Measurements from ENCODE around the gene NAGS. TPM values are rescaled to one million over a fixed set of nuclear protein-coding genes. Genes with fewer than 3 reads are reported as not detected.
"Not testable (repeated sequence)": the region's sequence is repeated elsewhere in the genome, so short reads cannot be mapped to it uniquely, and the experiment has no call there.

NAGS gene
- 0.51 TPM for polyA plus RNA-seq (2012; ENCODE audit: low read depth, missing spikeins)

GRCh38 chr17:44004077-44004760, at the start of gene NAGS:
NAGS (plus strand) TSS chr17:44004622; CDS start chr17:44004664, 42 bp downstream.
- TF ChIP-seq POLR2A (IDR thresholded peaks at IDR 0.05; ENCODE audit: low read depth, low read length) (no peak), SPI1 (IDR thresholded peaks at IDR 0.05; ENCODE audit: low read depth, low read length) (no peak), TAF1 (IDR thresholded peaks at IDR 0.05; ENCODE audit: low read depth, low read length) (no peak), POLR2AphosphoS5 (IDR thresholded peaks at IDR 0.05; ENCODE audit: low read depth, low read length) (no peak), POU2F2 (IDR thresholded peaks at IDR 0.05; ENCODE audit: low read depth, low read length) (no peak), PAX5 (IDR thresholded peaks at IDR 0.05; ENCODE audit: insufficient read depth, low read length, severe bottlenecking) (no peak)
- FAIRE-seq (no peak), DNase-seq (ENCODE audit: insufficient read length, low spot score) (no peak)

DNA sequence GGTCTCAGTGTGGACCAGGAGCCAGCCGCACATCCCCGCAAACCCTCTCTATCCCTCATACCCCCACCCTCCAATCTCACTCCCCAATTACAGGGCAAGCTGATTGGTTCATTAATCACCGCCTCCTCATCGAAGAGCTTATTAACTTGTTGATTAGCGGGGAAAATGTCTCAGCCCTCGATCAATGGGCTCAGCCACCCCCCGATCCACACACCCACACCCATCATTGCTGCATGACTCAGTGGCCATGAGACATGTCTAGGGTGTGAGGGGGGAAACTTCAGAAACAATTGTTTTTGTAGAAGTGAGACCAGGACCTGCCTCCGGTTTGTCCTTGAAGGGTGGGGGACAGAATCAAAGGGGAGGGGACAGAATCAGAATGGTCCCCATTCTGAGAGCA, 48.2 kb upstream of the NAGS start:
- FAIRE-seq (no peak), DNase-seq (ENCODE audit: insufficient read length, low spot score) (no peak)
- TF ChIP-seq SPI1 (IDR thresholded peaks at IDR 0.05; ENCODE audit: low read depth, low read length) (no peak), POU2F2 (IDR thresholded peaks at IDR 0.05; ENCODE audit: low read depth, low read length) (no peak), POLR2A (IDR thresholded peaks at IDR 0.05; ENCODE audit: low read depth, low read length) (no peak), PAX5 (IDR thresholded peaks at IDR 0.05; ENCODE audit: insufficient read depth, low read length, severe bottlenecking) (no peak), TAF1 (IDR thresholded peaks at IDR 0.05; ENCODE audit: low read depth, low read length) (no peak), POLR2AphosphoS5 (IDR thresholded peaks at IDR 0.05; ENCODE audit: low read depth, low read length) (no peak)

DNA sequence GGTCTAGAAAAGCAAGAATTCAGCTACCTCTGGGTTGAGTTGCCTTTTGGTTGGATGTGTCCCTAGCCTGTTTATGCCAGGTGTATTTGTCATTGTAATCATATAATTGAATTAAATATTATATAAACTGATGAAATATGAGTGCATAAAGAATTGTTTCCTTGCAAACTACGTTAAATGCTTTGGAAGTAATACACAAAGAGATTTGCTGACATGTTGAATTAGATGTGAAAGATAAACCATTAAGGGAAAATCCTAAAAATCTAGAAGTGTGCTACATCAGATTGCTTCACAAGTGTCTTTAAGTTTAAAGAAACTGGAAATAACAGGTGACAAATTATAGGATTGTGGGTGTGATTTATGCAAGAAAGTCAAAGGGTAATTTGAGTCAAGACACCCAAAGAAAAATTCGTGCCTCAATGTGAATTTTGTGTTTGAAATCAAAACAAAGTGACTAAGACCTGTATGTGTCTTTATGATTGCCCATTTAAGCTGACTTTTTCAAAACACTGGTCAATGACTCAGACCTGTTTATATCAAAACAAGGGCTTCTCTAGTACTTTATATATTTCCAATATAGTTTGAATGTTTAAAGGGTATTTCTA, 45.6 kb upstream of the NAGS start:
- FAIRE-seq, result no peak
- no peak for DNase-seq (ENCODE audit: insufficient read length, low spot score)
- TF ChIP-seq PAX5 (IDR thresholded peaks at IDR 0.05; ENCODE audit: insufficient read depth, low read length, severe bottlenecking), result no peak
- TF ChIP-seq POU2F2 (IDR thresholded peaks at IDR 0.05; ENCODE audit: low read depth, low read length), result no peak
- no peak for TF ChIP-seq TAF1 (IDR thresholded peaks at IDR 0.05; ENCODE audit: low read depth, low read length)
- no peak for TF ChIP-seq POLR2A (IDR thresholded peaks at IDR 0.05; ENCODE audit: low read depth, low read length)
- no peak for TF ChIP-seq SPI1 (IDR thresholded peaks at IDR 0.05; ENCODE audit: low read depth, low read length)
- no peak for TF ChIP-seq POLR2AphosphoS5 (IDR thresholded peaks at IDR 0.05; ENCODE audit: low read depth, low read length)

DNA sequence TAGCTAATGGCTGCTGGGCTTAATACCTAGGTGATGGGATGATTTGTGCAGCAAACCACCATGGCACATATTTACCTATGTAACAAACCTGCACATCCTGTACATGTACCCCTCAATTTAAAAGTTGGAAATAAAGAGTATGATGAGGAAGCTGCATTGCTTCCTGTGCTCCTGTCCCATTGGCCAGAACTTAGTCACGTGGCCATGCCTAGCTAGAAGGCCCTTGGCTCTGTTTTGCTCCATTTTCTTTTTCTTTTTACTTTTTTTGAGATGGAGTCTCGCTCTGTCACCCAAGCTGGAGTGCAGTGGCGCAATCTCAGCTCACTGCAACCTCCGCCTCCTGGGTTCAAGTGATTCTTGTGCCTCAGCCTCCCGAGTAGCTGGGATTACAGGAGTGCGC, 43.1 kb upstream of the NAGS start:
- not testable (repeated sequence) for DNase-seq (ENCODE audit: insufficient read length, low spot score); FAIRE-seq

DNA sequence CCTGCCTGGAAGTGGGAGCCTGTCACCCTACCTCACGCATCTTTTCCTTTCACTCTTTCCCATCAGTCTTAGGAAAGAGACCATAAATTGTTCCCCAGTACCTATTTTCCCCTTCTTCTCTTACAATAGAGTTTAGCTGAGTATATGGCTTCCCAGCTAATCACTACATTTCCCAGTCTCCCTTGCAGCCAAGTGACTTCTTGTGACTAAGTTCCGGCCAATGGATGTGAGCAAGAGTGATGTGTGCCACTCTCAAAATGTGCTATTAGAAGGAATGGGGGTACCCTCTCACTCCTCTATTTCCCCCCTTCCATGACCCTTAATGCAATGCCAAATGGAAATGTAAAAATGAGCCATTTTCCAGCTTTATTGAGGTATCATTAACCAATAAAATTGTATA, 42.5 kb upstream of the NAGS start:
- DNase-seq (ENCODE audit: insufficient read length, low spot score) (no peak), FAIRE-seq (no peak)
- no peak for TF ChIP-seq PAX5 (IDR thresholded peaks at IDR 0.05; ENCODE audit: insufficient read depth, low read length, severe bottlenecking)
- no peak for TF ChIP-seq SPI1 (IDR thresholded peaks at IDR 0.05; ENCODE audit: low read depth, low read length)
- no peak for TF ChIP-seq POLR2AphosphoS5 (IDR thresholded peaks at IDR 0.05; ENCODE audit: low read depth, low read length)
- TF ChIP-seq TAF1 (IDR thresholded peaks at IDR 0.05; ENCODE audit: low read depth, low read length), result no peak
- TF ChIP-seq POU2F2 (IDR thresholded peaks at IDR 0.05; ENCODE audit: low read depth, low read length), result no peak
- no peak for TF ChIP-seq POLR2A (IDR thresholded peaks at IDR 0.05; ENCODE audit: low read depth, low read length)

GRCh38 chr17:43962479-43962878, 41.9 kb upstream of the NAGS start:
- DNase-seq (ENCODE audit: insufficient read length, low spot score), result no peak
- TF ChIP-seq POU2F2 (IDR thresholded peaks at IDR 0.05; ENCODE audit: low read depth, low read length), result no peak
- TF ChIP-seq TAF1 (IDR thresholded peaks at IDR 0.05; ENCODE audit: low read depth, low read length), result no peak
- FAIRE-seq, result no peak

DNA sequence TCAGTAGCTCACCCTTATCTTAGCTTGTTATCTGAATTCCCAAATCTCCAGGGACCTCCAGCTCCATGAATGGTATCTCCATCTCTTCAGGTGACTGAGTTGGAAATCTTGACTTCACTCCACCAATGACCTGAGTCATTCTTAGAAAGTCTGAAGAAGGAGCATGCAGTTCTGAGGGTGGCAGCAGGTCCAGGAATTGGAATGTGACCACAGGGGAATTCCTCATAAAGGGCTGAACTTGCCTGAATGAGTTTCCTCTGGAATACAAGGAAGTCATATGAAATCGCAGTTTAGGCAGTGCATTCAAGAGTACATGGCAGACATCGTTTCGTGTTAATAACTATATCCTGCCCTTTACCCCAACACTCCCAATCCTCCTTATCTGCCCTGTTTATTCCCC, 38.1 kb upstream of the NAGS start:
- no peak for DNase-seq (ENCODE audit: insufficient read length, low spot score)
- no peak for FAIRE-seq
- TF ChIP-seq POLR2AphosphoS5 (IDR thresholded peaks at IDR 0.05; ENCODE audit: low read depth, low read length), result no peak
- TF ChIP-seq SPI1 (IDR thresholded peaks at IDR 0.05; ENCODE audit: low read depth, low read length), result no peak
- TF ChIP-seq POLR2A (IDR thresholded peaks at IDR 0.05; ENCODE audit: low read depth, low read length), result no peak
- no peak for TF ChIP-seq PAX5 (IDR thresholded peaks at IDR 0.05; ENCODE audit: insufficient read depth, low read length, severe bottlenecking)
- no peak for TF ChIP-seq POU2F2 (IDR thresholded peaks at IDR 0.05; ENCODE audit: low read depth, low read length)

GRCh38 chr17:43967251-43967875, 37.1 kb upstream of the NAGS start:
- DNase-seq (ENCODE audit: insufficient read length, low spot score), result no peak
- no peak for FAIRE-seq
- TF ChIP-seq SPI1 (IDR thresholded peaks at IDR 0.05; ENCODE audit: low read depth, low read length) (no peak), PAX5 (IDR thresholded peaks at IDR 0.05; ENCODE audit: insufficient read depth, low read length, severe bottlenecking) (no peak), POU2F2 (IDR thresholded peaks at IDR 0.05; ENCODE audit: low read depth, low read length) (no peak), POLR2A (IDR thresholded peaks at IDR 0.05; ENCODE audit: low read depth, low read length) (no peak), TAF1 (IDR thresholded peaks at IDR 0.05; ENCODE audit: low read depth, low read length) (no peak), POLR2AphosphoS5 (IDR thresholded peaks at IDR 0.05; ENCODE audit: low read depth, low read length) (no peak)

DNA sequence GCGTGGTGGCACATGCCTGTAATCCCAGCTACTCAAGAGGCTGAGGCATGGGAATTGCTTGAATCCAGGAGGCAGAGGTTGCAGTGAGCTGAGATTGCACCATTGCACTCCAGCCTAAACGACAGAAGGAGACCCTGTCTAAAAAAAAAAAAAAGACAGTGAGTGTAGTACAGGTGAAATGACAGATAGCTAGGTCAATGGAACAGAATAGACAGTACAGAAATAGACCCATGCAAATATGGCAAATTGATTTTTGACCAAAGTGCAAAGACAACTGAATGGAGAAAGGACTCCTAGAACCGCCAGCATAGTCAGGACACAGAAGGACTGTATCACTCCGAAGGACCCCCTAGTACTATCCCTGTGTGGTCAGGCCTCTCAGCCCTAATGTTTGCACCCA, 34.1 kb upstream of the NAGS start:
- no peak for DNase-seq (ENCODE audit: insufficient read length, low spot score)
- no peak for FAIRE-seq
- TF ChIP-seq POLR2A (IDR thresholded peaks at IDR 0.05; ENCODE audit: low read depth, low read length) (no peak), POU2F2 (IDR thresholded peaks at IDR 0.05; ENCODE audit: low read depth, low read length) (no peak), PAX5 (IDR thresholded peaks at IDR 0.05; ENCODE audit: insufficient read depth, low read length, severe bottlenecking) (no peak), POLR2AphosphoS5 (IDR thresholded peaks at IDR 0.05; ENCODE audit: low read depth, low read length) (no peak), SPI1 (IDR thresholded peaks at IDR 0.05; ENCODE audit: low read depth, low read length) (no peak), TAF1 (IDR thresholded peaks at IDR 0.05; ENCODE audit: low read depth, low read length) (no peak)

DNA sequence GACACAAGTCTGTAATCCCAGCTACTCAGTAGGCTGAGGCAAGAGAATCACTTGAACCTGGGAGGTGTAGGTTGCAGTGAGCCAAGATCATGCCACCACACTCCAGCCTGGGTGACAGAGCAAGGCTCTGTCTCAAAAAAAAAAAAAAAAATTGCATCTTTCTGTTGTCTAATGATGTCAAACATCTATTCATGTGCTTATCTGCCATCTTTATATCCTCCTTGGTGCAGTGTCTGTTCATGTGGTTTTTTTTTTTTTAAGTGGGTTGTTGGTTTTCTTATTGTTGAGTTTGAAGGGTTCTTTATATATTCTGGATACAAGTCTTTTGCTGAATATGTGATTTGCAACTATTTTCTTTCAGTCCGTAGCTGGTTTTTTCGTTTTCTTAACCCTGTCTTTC, 33.0 kb upstream of the NAGS start:
- not testable (repeated sequence) for DNase-seq (ENCODE audit: insufficient read length, low spot score); FAIRE-seq

DNA sequence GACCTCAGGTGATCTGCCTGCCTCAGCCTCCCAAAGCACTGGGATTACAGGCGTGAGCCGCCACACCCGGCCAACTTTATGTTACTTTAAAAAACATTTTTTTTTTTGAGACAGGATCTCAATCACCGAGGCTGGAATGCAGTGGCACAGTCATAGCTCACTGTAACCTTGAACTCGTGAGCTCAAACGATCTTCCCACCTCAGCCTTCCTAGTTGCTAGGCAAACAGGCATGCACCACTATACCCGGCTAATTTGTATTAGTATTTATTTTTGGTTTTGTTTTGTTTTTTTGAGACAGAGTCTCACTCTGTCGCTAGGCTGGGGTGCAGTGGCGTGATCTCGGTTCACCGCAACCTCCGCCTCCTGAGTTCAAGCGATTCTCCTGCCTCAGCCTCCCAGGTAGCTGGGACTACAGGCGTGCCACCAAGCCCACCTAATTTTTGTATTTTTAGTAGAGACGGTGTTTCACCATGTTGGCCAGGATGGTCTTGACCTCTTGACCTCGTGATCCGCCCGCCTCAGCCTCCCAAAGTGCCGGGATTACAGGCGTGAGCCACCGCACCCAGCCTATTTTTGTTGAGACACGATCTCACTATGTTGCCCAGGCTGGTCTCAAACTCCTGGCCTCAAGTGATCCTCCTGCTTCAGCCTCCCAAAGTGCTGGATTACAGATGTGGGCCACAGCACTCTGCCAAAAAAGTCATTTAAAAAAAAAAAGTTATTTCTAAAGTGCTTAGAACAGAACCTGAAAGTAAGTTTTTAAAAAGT, 31.8 kb upstream of the NAGS start:
- FAIRE-seq; DNase-seq (ENCODE audit: insufficient read length, low spot score): not testable (repeated sequence)

Data from GM12891 (cell line).